Osteoblast (primary cell): ENCODE data around the gene MAD1L1. TPM values are rescaled to one million over a fixed set of nuclear protein-coding genes. Genes with fewer than 3 reads are reported as not detected.

Experiments used
- DNase-seq: peaks from one replicate; pipeline ENCODE4 v3.0.0; 2011; ENCODE audit warnings: low spot score, mixed read lengths; ENCODE audit not compliant: insufficient read length; ENCODE audit errors: missing footprints
- H2AFZ ChIP-seq: 2 replicates; pipeline ENCODE4 v1.6.0; 2011; ENCODE audit warnings: mild to moderate bottlenecking, low read length
- H3K27ac ChIP-seq: 2 replicates; pipeline ENCODE4 v1.5.1; 2011; ENCODE audit warnings: mild to moderate bottlenecking, low read depth, low read length, moderate library complexity
- H3K27me3 ChIP-seq: 2 replicates; pipeline ENCODE4 v1.6.0; 2012; ENCODE audit warnings: mild to moderate bottlenecking, control low read depth, inconsistent platforms, low read length, moderate library complexity; ENCODE audit not compliant: insufficient read depth
- H3K36me3 ChIP-seq: 2 replicates; pipeline ENCODE4 v1.5.1; 2011; ENCODE audit warnings: mild to moderate bottlenecking, low read length, control low read depth, moderate library complexity; ENCODE audit not compliant: insufficient read depth
- H3K4me1 ChIP-seq: 2 replicates; pipeline ENCODE4 v1.5.1; 2011; ENCODE audit warnings: mild to moderate bottlenecking, low read length, control low read depth, moderate library complexity; ENCODE audit not compliant: insufficient read depth
- H3K4me2 ChIP-seq: 2 replicates; pipeline ENCODE4 v1.6.0; 2011; ENCODE audit warnings: mild to moderate bottlenecking, low read length; ENCODE audit not compliant: insufficient read depth
- H3K4me3 ChIP-seq: fragments of 200-600 bp; sonication (generic); 3 replicates; pipeline ENCODE4 v1.5.1; 2012; ENCODE audit warnings: mild to moderate bottlenecking, low read length, inconsistent platforms; ENCODE audit not compliant: insufficient read depth
- H3K79me2 ChIP-seq: 2 replicates; pipeline ENCODE4 v1.6.0; 2012; ENCODE audit warnings: mild to moderate bottlenecking, low read length, control low read depth, inconsistent platforms; ENCODE audit not compliant: insufficient read depth
- H3K9me3 ChIP-seq: 2 replicates; pipeline ENCODE4 v1.5.1; 2011; ENCODE audit warnings: low read depth, low read length, control low read depth
- H4K20me1 ChIP-seq: 2 replicates; pipeline ENCODE4 v1.6.0; 2012; ENCODE audit warnings: mild to moderate bottlenecking, low read length, control low read depth; ENCODE audit not compliant: insufficient read depth
- total RNA-seq: library from RNA; depleted of rRNA; stranded (reverse); fragments of >200 nt; gene quantifications from 2 replicates; pipeline ENCODE4 v1.2.3, GENCODE V29; 2012
- TF ChIP-seq, protein P1 (sequence below): IDR thresholded peaks from 2 replicates; pipeline ENCODE4 v1.5.1; 2011; ENCODE audit warnings: mild to moderate bottlenecking, low read depth, low read length, moderate library complexity; ENCODE audit errors: extremely low read depth

MAD1L1 gene
- total RNA-seq, 1 donor = 66.2 TPM

DNA sequence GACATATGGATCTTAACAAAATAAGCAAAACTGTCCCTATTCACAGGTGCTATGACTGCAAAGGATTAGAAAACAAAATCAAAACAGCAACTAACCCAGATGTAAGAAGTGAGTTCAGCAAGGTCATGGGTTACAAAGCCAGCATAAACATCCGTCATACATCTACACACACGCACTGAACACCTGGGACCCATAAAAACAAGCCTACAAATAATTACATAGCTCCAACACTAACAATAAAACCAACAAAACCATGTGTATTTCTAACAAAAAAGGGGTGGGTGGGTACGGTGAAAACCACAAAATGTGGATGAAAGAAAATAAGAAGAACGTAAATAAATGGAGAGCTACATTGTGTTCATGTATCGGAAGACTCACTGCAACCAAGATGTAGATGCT lies 305.8 kb downstream of the MAD1L1 start:
- Histone ChIP-seq H3K27ac (no peak overlapping the region), H3K9me3 (no peaks in the 10 kb centered on the region), H3K4me2 (no peak overlapping the region), H4K20me1 (peaks cover 7% of the 10 kb centered on the region), H2AFZ (no peak overlapping the region), H3K27me3 (no peaks in the 10 kb centered on the region), H3K36me3 (no peaks in the 10 kb centered on the region), H3K4me3 (no peak overlapping the region), H3K4me1 (peaks cover 21% of the 10 kb centered on the region), H3K79me2 (peaks cover 28% of the 10 kb centered on the region)
- TF ChIP-seq, protein P1, sequence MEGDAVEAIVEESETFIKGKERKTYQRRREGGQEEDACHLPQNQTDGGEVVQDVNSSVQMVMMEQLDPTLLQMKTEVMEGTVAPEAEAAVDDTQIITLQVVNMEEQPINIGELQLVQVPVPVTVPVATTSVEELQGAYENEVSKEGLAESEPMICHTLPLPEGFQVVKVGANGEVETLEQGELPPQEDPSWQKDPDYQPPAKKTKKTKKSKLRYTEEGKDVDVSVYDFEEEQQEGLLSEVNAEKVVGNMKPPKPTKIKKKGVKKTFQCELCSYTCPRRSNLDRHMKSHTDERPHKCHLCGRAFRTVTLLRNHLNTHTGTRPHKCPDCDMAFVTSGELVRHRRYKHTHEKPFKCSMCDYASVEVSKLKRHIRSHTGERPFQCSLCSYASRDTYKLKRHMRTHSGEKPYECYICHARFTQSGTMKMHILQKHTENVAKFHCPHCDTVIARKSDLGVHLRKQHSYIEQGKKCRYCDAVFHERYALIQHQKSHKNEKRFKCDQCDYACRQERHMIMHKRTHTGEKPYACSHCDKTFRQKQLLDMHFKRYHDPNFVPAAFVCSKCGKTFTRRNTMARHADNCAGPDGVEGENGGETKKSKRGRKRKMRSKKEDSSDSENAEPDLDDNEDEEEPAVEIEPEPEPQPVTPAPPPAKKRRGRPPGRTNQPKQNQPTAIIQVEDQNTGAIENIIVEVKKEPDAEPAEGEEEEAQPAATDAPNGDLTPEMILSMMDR = no peak
- no peak for DNase-seq

DNA sequence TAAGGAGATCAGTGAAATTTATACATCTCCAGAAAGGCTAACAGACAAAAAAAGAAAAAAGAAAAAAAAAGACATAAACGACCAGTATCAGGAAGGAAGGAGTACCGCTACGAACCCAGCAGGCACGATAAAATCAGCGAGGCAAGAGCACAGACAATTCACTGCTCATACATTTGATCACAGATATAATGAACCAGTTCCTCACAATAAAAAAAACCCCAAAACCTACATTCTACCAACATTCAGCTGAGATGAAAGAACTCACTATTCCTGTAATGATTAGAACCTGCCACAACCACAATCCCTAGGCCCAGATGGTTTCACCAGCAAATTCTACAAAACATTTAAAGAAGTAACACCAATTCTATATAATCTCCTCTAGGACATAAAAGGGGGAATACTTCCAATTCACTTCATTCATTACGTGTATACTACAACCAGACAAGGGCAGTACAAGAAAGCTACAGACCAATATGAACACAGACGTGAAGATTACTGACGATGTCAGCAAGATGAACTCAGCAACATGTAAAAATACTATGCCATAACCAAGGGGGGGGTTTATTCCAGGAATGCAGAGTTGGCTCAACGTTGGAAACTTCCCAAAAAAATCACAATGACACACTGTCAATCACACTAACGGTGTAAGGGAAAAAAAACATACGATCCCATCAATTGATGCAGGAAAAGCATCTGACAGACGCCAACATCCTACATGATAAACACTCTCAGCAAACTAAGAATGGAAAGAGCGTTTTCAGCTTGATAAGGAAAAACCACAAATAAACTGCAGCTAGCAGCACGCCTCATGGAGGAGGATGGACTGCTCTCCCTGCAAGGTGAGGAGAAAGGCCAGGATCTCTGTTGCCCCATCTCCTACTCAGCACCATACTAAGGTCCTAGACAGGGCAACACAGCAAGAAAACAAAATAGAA lies 306.5 kb downstream of the MAD1L1 start:
- H3K4me2 ChIP-seq = no peak overlapping the region
- H3K79me2 ChIP-seq = peaks cover 28% of the 10 kb centered on the region
- TF ChIP-seq, protein P1 = no peak
- peaks cover 7% of the 10 kb centered on the region for H4K20me1 ChIP-seq
- H3K27me3 ChIP-seq = no peaks in the 10 kb centered on the region
- H3K4me3 ChIP-seq = no peak overlapping the region
- H3K4me1 ChIP-seq = peaks cover 18% of the 10 kb centered on the region
- H3K36me3 ChIP-seq = no peaks in the 10 kb centered on the region
- H2AFZ ChIP-seq = no peak overlapping the region
- DNase-seq = no peak
- no peaks in the 10 kb centered on the region for H3K9me3 ChIP-seq
- H3K27ac ChIP-seq = no peak overlapping the region

DNA sequence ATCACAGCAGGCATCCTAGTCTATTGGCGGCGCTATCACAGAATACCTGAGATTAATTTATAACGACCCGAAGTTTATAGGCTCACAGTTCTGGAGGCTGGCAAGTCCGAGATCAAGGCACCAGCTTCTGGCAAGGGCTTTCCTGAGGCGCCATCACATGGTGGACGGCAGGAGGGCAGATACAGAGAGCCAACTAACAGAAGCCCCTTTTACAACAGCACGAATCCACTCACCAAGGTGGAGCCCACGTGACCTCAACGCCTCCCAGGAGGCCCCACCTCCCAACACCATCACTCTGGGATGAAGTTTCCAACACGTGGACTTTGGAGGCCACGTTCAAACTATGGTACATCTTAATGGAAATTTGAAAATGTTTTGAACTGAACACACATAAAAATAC lies 307.4 kb downstream of the MAD1L1 start:
- no peak overlapping the region for H3K27ac ChIP-seq
- no peak for DNase-seq
- peaks cover 28% of the 10 kb centered on the region for H3K79me2 ChIP-seq

More for the DNA sequence above, 307.4 kb downstream of the MAD1L1 start:
- TF ChIP-seq, protein P1 = peak; percentile 23
- Histone ChIP-seq H3K4me1 (peaks cover 17% of the 10 kb centered on the region), H2AFZ (no peak overlapping the region), H3K36me3 (no peaks in the 10 kb centered on the region), H3K4me2 (no peak overlapping the region), H3K4me3 (no peak overlapping the region), H3K9me3 (no peaks in the 10 kb centered on the region), H3K27me3 (no peaks in the 10 kb centered on the region), H4K20me1 (peaks cover 7% of the 10 kb centered on the region)
